BLaER1 treated with 17β-estradiol and CSF1 and Interleukin-3, amounts not matched to agents 10 nM and 100 nM (cell line): ENCODE measurements around the gene FBXW11.

ENCODE experiments used
- H3K27ac ChIP-seq, 11 experiments: shearing (Covaris generic); formaldehyde crosslinking; 2 replicates each; pipeline ENCODE4 v1.8.1; 2022
- H3K27me3 ChIP-seq, 11 experiments: shearing (Covaris generic); formaldehyde crosslinking; 2 replicates each; pipeline ENCODE4 v1.8.1; 2022
- H3K36me3 ChIP-seq, 11 experiments: shearing (Covaris generic); formaldehyde crosslinking; 2 replicates each; pipeline ENCODE4 v1.8.1; 2022
- H3K4me1 ChIP-seq, 10 experiments: shearing (Covaris generic); formaldehyde crosslinking; 2 replicates each; pipeline ENCODE4 v1.8.1; 2022
- H3K4me2 ChIP-seq, 11 experiments: shearing (Covaris generic); formaldehyde crosslinking; 2 replicates each; pipeline ENCODE4 v1.8.1; 2022
- H3K4me3 ChIP-seq, 10 experiments: shearing (Covaris generic); formaldehyde crosslinking; 2 replicates each; pipeline ENCODE4 v1.8.1; 2022
- H3K9ac ChIP-seq, 11 experiments: shearing (Covaris generic); formaldehyde crosslinking; 2 replicates each; pipeline ENCODE4 v1.8.1; 2022
- H3K9me3 ChIP-seq, 11 experiments: shearing (Covaris generic); formaldehyde crosslinking; replicated peaks in 1 of 11; 2 replicates each; pipeline ENCODE4 v1.8.1; 2022
- H4K20me1 ChIP-seq, 11 experiments: shearing (Covaris generic); formaldehyde crosslinking; 2 replicates each; pipeline ENCODE4 v1.8.1; 2022
- Cebpa-rat ChIP-seq, 11 experiments: shearing (Covaris generic); IDR thresholded peaks; 2 replicates each; pipeline ENCODE4 v1.8.1; 2022

FBXW11 gene

GRCh38 chr5:172049226-172049796, 42.9 kb upstream of the FBXW11 start:
- no peak overlapping the region for H3K27ac ChIP-seq
- H3K27me3 ChIP-seq = no peaks in the 10 kb centered on the region
- no peak for TF ChIP-seq Cebpa-rat (IDR thresholded peaks at IDR 0.05)
- peaks cover 42 to 63% (median 48%) of the 10 kb centered on the region in 10 experiments for H3K4me1 ChIP-seq
- H4K20me1 ChIP-seq = peaks cover 0 to 100% (median 3%) of the 10 kb centered on the region in 11 experiments; a peak in 10 of 22 replicates
- H3K4me2 ChIP-seq = peak overlapping the region in 2 of 11 experiments; percentile 53 to 60; a peak in 4 of 22 replicates
- no peak overlapping the region for H3K9ac ChIP-seq
- H3K36me3 ChIP-seq = peaks cover 84 to 98% (median 88%) of the 10 kb centered on the region in 11 experiments
- no peaks in the 10 kb centered on the region for H3K9me3 ChIP-seq
- no peak overlapping the region for H3K4me3 ChIP-seq

- H3K27me3 ChIP-seq = no peaks in the 10 kb centered on the region
- no peak for TF ChIP-seq Cebpa-rat (IDR thresholded peaks at IDR 0.05)
- H3K36me3 ChIP-seq = peaks cover 84 to 98% (median 88%) of the 10 kb centered on the region in 11 experiments
Measured at GRCh38 chr5:172048539-172049101, 42.2 kb upstream of the FBXW11 start.

GRCh38 chr5:172048170-172048422, 41.7 kb upstream of the FBXW11 start:
- H3K27me3 ChIP-seq = no peaks in the 10 kb centered on the region
- peaks cover 45 to 63% (median 52%) of the 10 kb centered on the region in 10 experiments for H3K4me1 ChIP-seq
- H3K4me2 ChIP-seq = peak overlapping the region in 9 of 11 experiments; percentile 7 to 77 (median 58); a peak in 10 of 22 replicates
- H3K9me3 ChIP-seq = no peaks in the 10 kb centered on the region
- H4K20me1 ChIP-seq = peaks cover 0 to 98% (median 3%) of the 10 kb centered on the region in 11 experiments; a peak in 8 of 22 replicates
- no peak overlapping the region; a peak in 1 of 22 replicates for H3K27ac ChIP-seq
- TF ChIP-seq Cebpa-rat (IDR thresholded peaks at IDR 0.05) = no peak
- peaks cover 84 to 98% (median 88%) of the 10 kb centered on the region in 11 experiments for H3K36me3 ChIP-seq
- H3K9ac ChIP-seq = peak overlapping the region in 1 of 11 experiments; percentile 26; a peak in 1 of 22 replicates
- no peak overlapping the region for H3K4me3 ChIP-seq

More at GRCh38 chr5:172048539-172049101, 42.2 kb upstream of the FBXW11 start:
- peaks cover 45 to 63% (median 52%) of the 10 kb centered on the region in 10 experiments for H3K4me1 ChIP-seq
- H3K4me2 ChIP-seq = peak overlapping the region in 5 of 11 experiments; percentile 7 to 60 (median 39); a peak in 6 of 22 replicates
- H4K20me1 ChIP-seq = peaks cover 0 to 100% (median 3%) of the 10 kb centered on the region in 11 experiments; a peak in 8 of 22 replicates
- H3K4me3 ChIP-seq = no peak overlapping the region
- H3K9me3 ChIP-seq = no peaks in the 10 kb centered on the region
- no peak overlapping the region; a peak in 1 of 22 replicates for H3K27ac ChIP-seq
- no peak overlapping the region for H3K9ac ChIP-seq

- no peak overlapping the region for H3K9ac ChIP-seq
- peaks cover 70 to 95% (median 80%) of the 10 kb centered on the region in 11 experiments for H3K36me3 ChIP-seq
- peaks cover 0 to 97% (median 3%) of the 10 kb centered on the region in 11 experiments; a peak in 9 of 22 replicates for H4K20me1 ChIP-seq
- peaks cover 45 to 63% (median 52%) of the 10 kb centered on the region in 10 experiments for H3K4me1 ChIP-seq
- no peak overlapping the region for H3K4me3 ChIP-seq
- H3K4me2 ChIP-seq = peak overlapping the region in 9 of 11 experiments; percentile 13 to 77 (median 60); a peak in 11 of 22 replicates
- H3K27me3 ChIP-seq = no peaks in the 10 kb centered on the region
- peak overlapping the region in 6 of 11 experiments; percentile 30 to 79 (median 54); a peak in 5 of 22 replicates for H3K27ac ChIP-seq
- no peaks in the 10 kb centered on the region for H3K9me3 ChIP-seq
- no peak for TF ChIP-seq Cebpa-rat (IDR thresholded peaks at IDR 0.05)
Measured at GRCh38 chr5:172046593-172046992, 40.2 kb upstream of the FBXW11 start.

GRCh38 chr5:172045315-172045632, 38.8 kb upstream of the FBXW11 start:
- peaks cover 45 to 56% (median 52%) of the 10 kb centered on the region in 10 experiments for H3K4me1 ChIP-seq
- H3K9me3 ChIP-seq = no peaks in the 10 kb centered on the region
- H3K4me2 ChIP-seq = peak overlapping the region; percentile 22 to 77 (median 58); a peak in 20 of 22 replicates
- H3K27ac ChIP-seq = peak overlapping the region in 8 of 11 experiments; percentile 43 to 81 (median 64); a peak in 16 of 22 replicates
- TF ChIP-seq Cebpa-rat (IDR thresholded peaks at IDR 0.05) = peak in 6 of 11 experiments; percentile 21 to 79 (median 44); a peak in 6 of 22 replicates
- peaks cover 0 to 92% (median 3%) of the 10 kb centered on the region in 11 experiments; a peak in 9 of 22 replicates for H4K20me1 ChIP-seq
- H3K9ac ChIP-seq = peak overlapping the region in 9 of 11 experiments; percentile 4 to 74 (median 28); a peak in 8 of 22 replicates
- peak overlapping the region in 3 of 10 experiments; percentile 1 to 9 (median 7); a peak in 2 of 20 replicates for H3K4me3 ChIP-seq
- peaks cover 57 to 81% (median 66%) of the 10 kb centered on the region in 11 experiments for H3K36me3 ChIP-seq
- no peaks in the 10 kb centered on the region for H3K27me3 ChIP-seq

GRCh38 chr5:172044631-172045314, 38.3 kb upstream of the FBXW11 start:
- Histone ChIP-seq H3K4me1 (peaks cover 45 to 56% (median 51%) of the 10 kb centered on the region in 10 experiments), H3K27ac (peak overlapping the region in 9 of 11 experiments; percentile 35 to 81 (median 62); a peak in 17 of 22 replicates), H3K9ac (peak overlapping the region; percentile 3 to 74 (median 49); a peak in 14 of 22 replicates), H3K36me3 (peaks cover 52 to 76% (median 61%) of the 10 kb centered on the region in 11 experiments), H3K9me3 (no peaks in the 10 kb centered on the region), H4K20me1 (peaks cover 0 to 89% (median 3%) of the 10 kb centered on the region in 11 experiments; a peak in 9 of 22 replicates), H3K4me2 (peak overlapping the region; percentile 22 to 77 (median 58); a peak in 20 of 22 replicates), H3K4me3 (peak overlapping the region in 4 of 10 experiments; percentile 1 to 19 (median 8); a peak in 1 of 20 replicates), H3K27me3 (no peaks in the 10 kb centered on the region)
- no peak for TF ChIP-seq Cebpa-rat (IDR thresholded peaks at IDR 0.05)

GRCh38 chr5:172043865-172044264, 37.4 kb upstream of the FBXW11 start:
- Histone ChIP-seq H3K4me3 (no peak overlapping the region), H3K9ac (peak overlapping the region in 2 of 11 experiments; percentile 49 to 72; a peak in 1 of 22 replicates), H3K36me3 (peaks cover 43 to 67% (median 52%) of the 10 kb centered on the region in 11 experiments), H3K4me2 (peak overlapping the region in 2 of 11 experiments; percentile 51 to 64; a peak in 4 of 22 replicates), H4K20me1 (peaks cover 0 to 84% (median 3%) of the 10 kb centered on the region in 11 experiments; a peak in 9 of 22 replicates), H3K27me3 (no peaks in the 10 kb centered on the region), H3K4me1 (peaks cover 41 to 52% (median 44%) of the 10 kb centered on the region in 10 experiments), H3K27ac (peak overlapping the region in 5 of 11 experiments; percentile 56 to 81 (median 62); a peak in 5 of 22 replicates), H3K9me3 (no peaks in the 10 kb centered on the region)
- TF ChIP-seq Cebpa-rat (IDR thresholded peaks at IDR 0.05) = no peak

- no peak for TF ChIP-seq Cebpa-rat (IDR thresholded peaks at IDR 0.05)
- H3K27me3 ChIP-seq = no peaks in the 10 kb centered on the region
- H3K4me3 ChIP-seq = no peak overlapping the region
Measured at GRCh38 chr5:172042183-172042582, 35.7 kb upstream of the FBXW11 start.

More at GRCh38 chr5:172042183-172042582, 35.7 kb upstream of the FBXW11 start:
- Histone ChIP-seq H3K4me2 (no peak overlapping the region), H3K9me3 (no peaks in the 10 kb centered on the region), H3K36me3 (peaks cover 26 to 52% (median 36%) of the 10 kb centered on the region in 11 experiments), H4K20me1 (peaks cover 0 to 67% (median 3%) of the 10 kb centered on the region in 11 experiments; a peak in 9 of 22 replicates), H3K9ac (0 out of 22 replicates have a peak overlapping the region, but pooled peaks of 1 of the 11 experiments have one; percentile 13), H3K27ac (no peak overlapping the region), H3K4me1 (peaks cover 25 to 37% (median 31%) of the 10 kb centered on the region in 10 experiments)
